ENCODE results near the gene MRGPRG. TPM values are rescaled to one million over a fixed set of nuclear protein-coding genes. Genes with fewer than 3 reads are reported as not detected.

Gene MRGPRG
- total RNA-seq, 1 donor from 2014 or later = not detected

GRCh38 chr11:3191586-3192324, 26.9 kb downstream of the MRGPRG start:
- TF ChIP-seq CTCF (IDR thresholded peaks at IDR 0.05) = no peak
- no peaks in the 10 kb centered on the region for H3K27me3 ChIP-seq
- DNase-seq (ENCODE audit: low spot score in 2 of 2) = peak in 1 of 2 donors; percentile 25
- intact Hi-C loops (cut with DNase I) = no loop called here
- H3K4me3 ChIP-seq = no peak overlapping the region
- H3K27ac ChIP-seq = no peak overlapping the region
- no peaks in the 10 kb centered on the region for H3K9me3 ChIP-seq
- no peaks in the 10 kb centered on the region for H3K36me3 ChIP-seq
- no peaks in the 10 kb centered on the region for H3K4me1 ChIP-seq

GRCh38 chr11:3190600-3190999, 28.0 kb downstream of the MRGPRG start:
- peak in 1 of 2 donors; percentile 24 for DNase-seq (ENCODE audit: low spot score in 2 of 2)
- H3K27me3 ChIP-seq = no peaks in the 10 kb centered on the region
- no peaks in the 10 kb centered on the region for H3K9me3 ChIP-seq
- no peak overlapping the region for H3K27ac ChIP-seq
- no peaks in the 10 kb centered on the region for H3K4me1 ChIP-seq
- H3K36me3 ChIP-seq = no peaks in the 10 kb centered on the region
- intact Hi-C loops (cut with DNase I) = no loop called here
- TF ChIP-seq CTCF (IDR thresholded peaks at IDR 0.05) = no peak
- no peak overlapping the region for H3K4me3 ChIP-seq

GRCh38 chr11:3189886-3190583, 28.6 kb downstream of the MRGPRG start:
- no peaks in the 10 kb centered on the region for H3K9me3 ChIP-seq
- no peak for TF ChIP-seq CTCF (IDR thresholded peaks at IDR 0.05)
- H3K4me3 ChIP-seq = no peak overlapping the region
- intact Hi-C loops (cut with DNase I) = no loop called here
- H3K36me3 ChIP-seq = no peaks in the 10 kb centered on the region
- H3K4me1 ChIP-seq = no peaks in the 10 kb centered on the region
- H3K27me3 ChIP-seq = no peaks in the 10 kb centered on the region
- H3K27ac ChIP-seq = no peak overlapping the region
- peak in 1 of 2 donors; percentile 33 for DNase-seq (ENCODE audit: low spot score in 2 of 2)

- peak in 1 of 2 donors; percentile 53 for DNase-seq (ENCODE audit: low spot score in 2 of 2)
- intact Hi-C loops (cut with DNase I) = no loop called here
- Histone ChIP-seq H3K27me3 (no peaks in the 10 kb centered on the region), H3K4me1 (no peaks in the 10 kb centered on the region), H3K27ac (no peak overlapping the region), H3K9me3 (no peaks in the 10 kb centered on the region), H3K36me3 (no peaks in the 10 kb centered on the region), H3K4me3 (no peak overlapping the region)
- no peak for TF ChIP-seq CTCF (IDR thresholded peaks at IDR 0.05)
Measured at GRCh38 chr11:3189196-3189843, 29.3 kb downstream of the MRGPRG start.

GRCh38 chr11:3188496-3189195, 30.0 kb downstream of the MRGPRG start:
- no peak for TF ChIP-seq CTCF (IDR thresholded peaks at IDR 0.05)
- Histone ChIP-seq H3K27ac (no peak overlapping the region), H3K27me3 (no peaks in the 10 kb centered on the region), H3K4me3 (no peak overlapping the region), H3K36me3 (no peaks in the 10 kb centered on the region), H3K9me3 (no peaks in the 10 kb centered on the region), H3K4me1 (no peaks in the 10 kb centered on the region)
- intact Hi-C loops (cut with DNase I) = no loop called here
- DNase-seq (ENCODE audit: low spot score in 2 of 2) = peak in 1 of 2 donors; percentile 40

Measured in ascending aorta (tissue), 2 donors.